CD14-positive monocyte (primary cell): Measurements from ENCODE around the gene TCN2. TPM values are rescaled to one million over a fixed set of nuclear protein-coding genes. Genes with fewer than 3 reads are reported as not detected.
"Not testable (repeated sequence)": the region's sequence is repeated elsewhere in the genome, so short reads cannot be mapped to it uniquely, and the experiment has no call there.

Experiments
- DNase-seq, 3 donors: peaks; one replicate each; pipeline ENCODE4 v3.0.0-alpha.2; 2011 to 2022
- H2AFZ ChIP-seq: 2 replicates; pipeline ENCODE4 v1.6.0; 2012; ENCODE audit warnings: mild to moderate bottlenecking, low read depth, low read length, inconsistent platforms; ENCODE audit not compliant: insufficient read depth, poor library complexity, severe bottlenecking
- H3K27ac ChIP-seq, 2 donors: 1 replicate in 1 of 2; 2 replicates in 1 of 2; pipeline ENCODE4 v1.5.1; 2012 to 2013; ENCODE audit warnings: low read length in 2 of 2, control low read depth in 1 of 2, inconsistent platforms in 1 of 2, low read depth in 1 of 2, mild to moderate bottlenecking in 1 of 2
- H3K27me3 ChIP-seq, 2 donors: one replicate each; pipeline versions ENCODE4 v1.6.0 to v1.6.1; 2011 to 2013; ENCODE audit warnings: low read length in 2 of 2; ENCODE audit not compliant: control insufficient read depth in 2 of 2, insufficient read depth in 2 of 2
- H3K36me3 ChIP-seq, 2 donors: replicated peaks in 1 of 2; 1 replicate in 1 of 2; 2 replicates in 1 of 2; pipeline versions ENCODE4 v1.5.1 to v1.6.1; 2012 to 2013; ENCODE audit warnings: low read length in 2 of 2, control low read depth in 1 of 2, inconsistent platforms in 1 of 2, mild to moderate bottlenecking in 1 of 2; ENCODE audit not compliant: insufficient read depth in 2 of 2, control insufficient read depth in 1 of 2
- H3K4me1 ChIP-seq, 2 donors: 1 replicate in 1 of 2; 2 replicates in 1 of 2; pipeline versions ENCODE4 v1.5.1 to v1.6.1; 2012 to 2013; ENCODE audit warnings: low read length in 2 of 2, control low read depth in 1 of 2, inconsistent platforms in 1 of 2, mild to moderate bottlenecking in 1 of 2, moderate library complexity in 1 of 2; ENCODE audit not compliant: insufficient read depth in 2 of 2, control insufficient read depth in 1 of 2
- H3K4me2 ChIP-seq: replicated peaks from 2 replicates; pipeline ENCODE3; 2012; ENCODE audit warnings: low read length, moderate library complexity, mild to moderate bottlenecking; ENCODE audit not compliant: poor library complexity, severe bottlenecking; ENCODE audit errors: extremely low read depth
- H3K4me3 ChIP-seq, 3 experiments: fragments of 200-600 bp in 1 of 3; sonication (generic) in 1 of 3; replicated peaks in 1 of 3; 1 replicate in 2 of 3; 2 replicates in 1 of 3; pipeline ENCODE4 v1.5.1; 2011 to 2013; ENCODE audit warnings: low read length in 3 of 3, mild to moderate bottlenecking in 3 of 3, control low read depth in 2 of 3, low read depth in 2 of 3, inconsistent platforms in 1 of 3, moderate library complexity in 1 of 3
- H3K79me2 ChIP-seq: 2 replicates; pipeline ENCODE4 v1.6.0; 2012; ENCODE audit warnings: mild to moderate bottlenecking, control low read depth, inconsistent platforms, low read length, moderate library complexity; ENCODE audit not compliant: insufficient read depth
- H3K9ac ChIP-seq: 2 replicates; pipeline ENCODE4 v1.6.0; 2017; ENCODE audit warnings: low read length, mild to moderate bottlenecking; ENCODE audit not compliant: insufficient read depth, poor library complexity, severe bottlenecking
- H3K9me3 ChIP-seq, 2 donors: replicated peaks in 1 of 2; 1 replicate in 1 of 2; 2 replicates in 1 of 2; pipeline versions ENCODE4 v1.5.1 to v1.6.1; 2012 to 2013; ENCODE audit warnings: low read length in 2 of 2, control low read depth in 1 of 2; ENCODE audit not compliant: control insufficient read depth in 1 of 2, insufficient read depth in 1 of 2
- H4K20me1 ChIP-seq: 2 replicates; pipeline ENCODE4 v1.6.0; 2012; ENCODE audit warnings: mild to moderate bottlenecking, low read length, control low read depth, moderate library complexity; ENCODE audit not compliant: insufficient read depth
- H3K27ac Mint-ChIP-seq, 7 donors: one replicate each; pipeline ENCODE4 v1.8.0; 2020; ENCODE audit warnings: mild to moderate bottlenecking in 7 of 7, mixed read lengths in 7 of 7, moderate library complexity in 6 of 7, inconsistent platforms in 2 of 7
- H3K27me3 Mint-ChIP-seq, 3 donors: one replicate each; pipeline ENCODE4 v1.8.0; 2021 to 2022; ENCODE audit warnings: low read depth in 3 of 3, mild to moderate bottlenecking in 3 of 3, mixed read lengths in 3 of 3, moderate library complexity in 3 of 3, inconsistent platforms in 1 of 3
- H3K36me3 Mint-ChIP-seq, 2 donors: one replicate each; pipeline ENCODE4 v1.8.0; 2020; ENCODE audit warnings: mixed read lengths in 2 of 2, inconsistent platforms in 1 of 2, mild to moderate bottlenecking in 1 of 2
- H3K4me1 Mint-ChIP-seq: one replicate; pipeline ENCODE4 v1.8.0; 2020; ENCODE audit warnings: mild to moderate bottlenecking, mixed read lengths
- H3K4me3 Mint-ChIP-seq, 2 donors: one replicate each; pipeline ENCODE4 v1.8.0; 2020; ENCODE audit warnings: mild to moderate bottlenecking in 2 of 2, mixed read lengths in 2 of 2, moderate library complexity in 1 of 2
- H3K9me3 Mint-ChIP-seq, 7 donors: one replicate each; pipeline ENCODE4 v1.8.0; 2020 to 2022; ENCODE audit warnings: mixed read lengths in 7 of 7, mild to moderate bottlenecking in 6 of 7, moderate library complexity in 6 of 7, inconsistent platforms in 2 of 7
- WGBS: methylation state at CpG from one replicate; pipeline ENCODE4 v1.1.5; 2013; ENCODE audit warnings: missing lambda C conversion rate; ENCODE audit not compliant: insufficient coverage; 5-methylcytosine and 5-hydroxymethylcytosine counted together
- intact Hi-C, 2 donors: fragments of 100-400 bp; cut with micrococcal nuclease; formaldehyde crosslinking; loops; one replicate each; pipeline versions ENCODE4 v1.15.0 to v1.15.1; 2023
- polyA plus RNA-seq, 3 donors: library from polyadenylated mRNA; depleted of rRNA in 1 of 3; unstranded in 2 of 3; stranded (reverse) in 1 of 3; fragments of 300-500 nt in 2 of 3; fragments of >200 nt in 1 of 3; fragmentation: Illumina TruSeq in 2 of 3; gene quantifications; 1 replicate in 2 of 3; 2 replicates in 1 of 3; pipeline ENCODE4 v1.2.3, GENCODE V29; 2012 to 2021
- TF ChIP-seq, protein P1 (sequence below): fragments of 200-600 bp; IDR thresholded peaks from one replicate; pipeline ENCODE4 v1.8.0; 2022; ENCODE audit warnings: antibody characterized with exemption, mild to moderate bottlenecking

TCN2 gene
- polyA plus RNA-seq, 3 donors, result 27.1 to 51.7 (median 45.0) TPM

DNA sequence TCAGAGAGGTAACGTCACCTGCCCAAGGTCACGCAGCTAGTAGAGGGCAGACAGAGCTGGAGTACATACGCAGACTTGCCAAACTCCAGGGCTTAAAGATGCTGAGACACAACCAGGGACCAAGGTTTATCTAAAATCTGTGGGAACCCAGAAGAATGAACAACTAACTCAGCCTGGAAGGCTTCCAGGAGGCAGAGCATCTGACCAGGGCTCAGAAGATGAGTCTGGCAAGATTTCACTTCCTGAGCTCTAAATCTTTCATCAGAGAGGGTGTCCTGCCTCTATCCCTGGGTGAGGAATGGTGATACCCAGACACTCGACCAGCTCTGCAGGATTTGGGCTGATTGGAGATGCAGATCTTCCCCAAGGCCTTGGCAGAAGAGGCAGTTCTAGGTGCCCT is 41.6 kb upstream of the TCN2 start:
- no peaks in the 10 kb centered on the region for H3K36me3 Mint-ChIP-seq
- Histone ChIP-seq H3K27ac (no peak overlapping the region), H2AFZ (no peak overlapping the region), H3K27me3 (no peaks in the 10 kb centered on the region), H4K20me1 (no peaks in the 10 kb centered on the region), H3K4me3 (no peak overlapping the region), H3K4me2 (no peak overlapping the region), H3K36me3 (no peaks in the 10 kb centered on the region), H3K4me1 (no peaks in the 10 kb centered on the region), H3K9ac (no peak overlapping the region), H3K79me2 (no peaks in the 10 kb centered on the region), H3K9me3 (no peaks in the 10 kb centered on the region)
- H3K27ac Mint-ChIP-seq, result no peak overlapping the region
- peaks cover 0 to 3% (median 0%) of the 10 kb centered on the region in 7 donors for H3K9me3 Mint-ChIP-seq
- no peak overlapping the region for H3K4me3 Mint-ChIP-seq
- intact Hi-C loops, result loop anchor here in 1 of 2 donors (10.0 kb wide), 1 partner anchor 189 kb away; no protein-coding TSS in a partner anchor
- peaks cover 1 to 12% (median 8%) of the 10 kb centered on the region in 3 donors for H3K27me3 Mint-ChIP-seq
- WGBS, result 70% methylated on average over 3 of the region's 4 CpGs
- no peak for DNase-seq
- TF ChIP-seq, protein P1, sequence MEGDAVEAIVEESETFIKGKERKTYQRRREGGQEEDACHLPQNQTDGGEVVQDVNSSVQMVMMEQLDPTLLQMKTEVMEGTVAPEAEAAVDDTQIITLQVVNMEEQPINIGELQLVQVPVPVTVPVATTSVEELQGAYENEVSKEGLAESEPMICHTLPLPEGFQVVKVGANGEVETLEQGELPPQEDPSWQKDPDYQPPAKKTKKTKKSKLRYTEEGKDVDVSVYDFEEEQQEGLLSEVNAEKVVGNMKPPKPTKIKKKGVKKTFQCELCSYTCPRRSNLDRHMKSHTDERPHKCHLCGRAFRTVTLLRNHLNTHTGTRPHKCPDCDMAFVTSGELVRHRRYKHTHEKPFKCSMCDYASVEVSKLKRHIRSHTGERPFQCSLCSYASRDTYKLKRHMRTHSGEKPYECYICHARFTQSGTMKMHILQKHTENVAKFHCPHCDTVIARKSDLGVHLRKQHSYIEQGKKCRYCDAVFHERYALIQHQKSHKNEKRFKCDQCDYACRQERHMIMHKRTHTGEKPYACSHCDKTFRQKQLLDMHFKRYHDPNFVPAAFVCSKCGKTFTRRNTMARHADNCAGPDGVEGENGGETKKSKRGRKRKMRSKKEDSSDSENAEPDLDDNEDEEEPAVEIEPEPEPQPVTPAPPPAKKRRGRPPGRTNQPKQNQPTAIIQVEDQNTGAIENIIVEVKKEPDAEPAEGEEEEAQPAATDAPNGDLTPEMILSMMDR, result no peak
- H3K4me1 Mint-ChIP-seq, result no peaks in the 10 kb centered on the region

DNA sequence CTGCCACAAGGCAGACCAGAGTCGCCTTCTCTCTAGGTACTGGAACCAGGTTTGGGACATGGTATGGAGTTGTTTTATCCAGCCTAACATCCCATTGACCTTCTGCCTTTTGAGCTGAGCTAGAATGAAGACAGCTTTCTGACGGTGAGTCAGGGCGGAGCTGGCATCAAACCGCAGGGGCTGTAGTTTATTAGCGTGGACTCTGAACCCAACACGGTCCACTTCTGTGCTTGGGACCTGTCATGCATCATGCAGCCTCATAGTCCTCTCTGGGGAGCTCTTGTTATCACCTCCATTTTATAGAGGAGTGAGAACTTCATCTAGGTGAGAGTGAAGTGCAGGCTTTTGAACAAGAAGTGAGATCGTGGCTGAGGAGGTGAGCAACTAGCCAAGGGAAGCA is 40.8 kb upstream of the TCN2 start:
- no peaks in the 10 kb centered on the region for H4K20me1 ChIP-seq
- H3K27me3 Mint-ChIP-seq, result peaks cover 6 to 12% (median 8%) of the 10 kb centered on the region in 3 donors
- no peak overlapping the region for H3K4me3 Mint-ChIP-seq
- no peaks in the 10 kb centered on the region for H3K36me3 Mint-ChIP-seq
- H3K4me1 ChIP-seq, result no peaks in the 10 kb centered on the region
- H3K27ac ChIP-seq, result no peak overlapping the region
- no peak overlapping the region for H2AFZ ChIP-seq
- no peaks in the 10 kb centered on the region for H3K4me1 Mint-ChIP-seq
- no peak overlapping the region for H3K27ac Mint-ChIP-seq
- intact Hi-C loops, result loop anchor here in 1 of 2 donors (10.0 kb wide), 1 partner anchor 189 kb away; no protein-coding TSS in a partner anchor
- peaks cover 0 to 3% (median 0%) of the 10 kb centered on the region in 7 donors for H3K9me3 Mint-ChIP-seq
- no peak overlapping the region for H3K4me3 ChIP-seq
- H3K4me2 ChIP-seq, result no peak overlapping the region
- no peaks in the 10 kb centered on the region for H3K9me3 ChIP-seq
- no peaks in the 10 kb centered on the region for H3K27me3 ChIP-seq
- H3K36me3 ChIP-seq, result no peaks in the 10 kb centered on the region
- no peaks in the 10 kb centered on the region for H3K79me2 ChIP-seq
- no peak overlapping the region for H3K9ac ChIP-seq
- TF ChIP-seq, protein P1, result no peak
- WGBS, result 79% methylated on average over 6 of the region's 7 CpGs
- DNase-seq, result no peak

DNA sequence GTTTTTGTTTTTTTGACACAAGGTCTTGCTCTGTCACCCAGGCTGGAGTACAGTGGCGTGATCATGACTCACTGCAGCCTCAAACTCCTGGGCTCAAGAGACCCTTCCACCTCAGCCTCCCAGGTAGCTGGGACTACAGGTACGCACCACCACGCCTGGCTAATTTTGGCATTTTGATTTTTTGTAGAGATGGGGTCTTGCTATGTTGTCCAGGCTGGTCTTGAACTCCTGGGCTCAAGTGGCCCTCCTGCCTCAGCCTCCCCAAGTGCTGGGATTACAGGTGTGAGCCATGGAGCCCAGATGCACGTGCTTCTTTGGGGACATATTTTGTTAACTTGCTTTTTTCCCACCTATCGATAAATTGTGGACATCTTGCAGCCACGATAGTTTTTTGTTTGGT is 39.7 kb upstream of the TCN2 start:
- H3K27ac Mint-ChIP-seq, result peak overlapping the region in 1 of 7 donors; percentile 4
- H3K4me3 Mint-ChIP-seq, H4K20me1 ChIP-seq, H3K79me2 ChIP-seq, H3K4me3 ChIP-seq, H3K9me3 ChIP-seq, DNase-seq, H3K4me1 ChIP-seq, H3K27ac ChIP-seq, H3K4me1 Mint-ChIP-seq, H3K9me3 Mint-ChIP-seq, H3K9ac ChIP-seq, H3K36me3 ChIP-seq, H3K36me3 Mint-ChIP-seq, H3K4me2 ChIP-seq, H3K27me3 ChIP-seq, H2AFZ ChIP-seq: not testable (repeated sequence)
- intact Hi-C loops, result loop anchor here in 1 of 2 donors (10.0 kb wide), 1 partner anchor 188 kb away; no protein-coding TSS in a partner anchor
- H3K27me3 Mint-ChIP-seq, result peaks cover 6 to 14% (median 9%) of the 10 kb centered on the region in 3 donors
- WGBS, result 100% methylated on average over 3 of the region's 6 CpGs
